ENCODE results near the gene PAK4. TPM values are rescaled to one million over a fixed set of nuclear protein-coding genes. Genes with fewer than 3 reads are reported as not detected.

The PAK4 gene
- total and polyA plus RNA-seq, 9 of the 15 experiments (the other 6 are each of a cell fraction or from before 2014, with no cell fraction given), result 0.21 to 33.5 (median 5.8) TPM

- TF ChIP-seq MED1 (CRISPR knock-in tag; IDR thresholded peaks at IDR 0.05; ENCODE audit: borderline replicate concordance) (no peak), PHF21A (IDR thresholded peaks at IDR 0.05; ENCODE audit: borderline replicate concordance, low read depth) (no peak), RCOR1 (IDR thresholded peaks at IDR 0.05; ENCODE audit: borderline replicate concordance in 1 of 2, low read depth in 2 of 2, low read length in 2 of 2) (no peak), TFAP4 (CRISPR knock-in tag; IDR thresholded peaks at IDR 0.05; ENCODE audit: borderline replicate concordance) (no peak), CBFB (CRISPR knock-in tag; IDR thresholded peaks at IDR 0.05) (no peak), GATAD2B (IDR thresholded peaks at IDR 0.05; ENCODE audit: borderline replicate concordance) (no peak)
Measured at GRCh38 chr19:39187552-39187943, 62.0 kb downstream of the PAK4 start (continued).

- no peaks in the 10 kb centered on the region for H3K27me3 ChIP-seq (ENCODE audit: control insufficient read depth in 2 of 2, insufficient read depth in 2 of 2, low read length in 2 of 2)
- no peaks in the 10 kb centered on the region; the same call in 1 of the 2 replicates for H4K20me1 ChIP-seq (replicated peaks; ENCODE audit: control insufficient read depth, insufficient read depth, low read length)
- H3K79me2 ChIP-seq (ENCODE audit: control insufficient read depth, insufficient read depth, low read length), result no peaks in the 10 kb centered on the region
- no peak overlapping the region for H2AFZ ChIP-seq (ENCODE audit: low read depth, low read length)
- WGBS (ENCODE audit: insufficient coverage, low coverage, missing lambda C conversion rate), result 37% methylated on average over 6 of the region's 6 CpGs
- no TSS peak for BruUV-seq (replicated peaks)
- no peaks in the 10 kb centered on the region for H3K36me3 ChIP-seq (ENCODE audit: control insufficient read depth, insufficient read depth, low read length)
- no peak overlapping the region; a peak in 1 of 4 replicates for H3K9ac ChIP-seq (ENCODE audit: insufficient read depth in 1 of 2, low read depth in 2 of 2, low read length in 2 of 2)
- no peak overlapping the region for H3K4me2 ChIP-seq (ENCODE audit: insufficient read depth, low read length)
- DNase-seq (ENCODE audit: extremely low read depth in 1 of 4, low spot score in 3 of 4), result no peak
- H3K9me1 ChIP-seq (ENCODE audit: control insufficient read depth, insufficient read depth, low read length), result no peaks in the 10 kb centered on the region
- no peak for FAIRE-seq
- intact Hi-C loops (cut with micrococcal nuclease) (loop anchor here (5.0 kb wide), 1 partner anchor 227 kb away; no protein-coding TSS in a partner anchor), in situ Hi-C loops (cut with MboI) (no loop called here)
- CTCF ChIA-PET (ENCODE audit: low intra/inter-chr PET ratio), result interaction anchor here (0.5 kb wide), 1 partner anchor 667 kb away, joined by 5 read pairs; no protein-coding TSS in a partner anchor
- no peak overlapping the region for H3K27ac ChIP-seq (ENCODE audit: extremely low read depth, low read depth, low read length)
- H3K9me3 ChIP-seq (replicated peaks; ENCODE audit: control insufficient read depth, insufficient read depth, low read depth, low read length), result no peaks in the 10 kb centered on the region
- H3K4me1 ChIP-seq (replicated peaks in 1 of 2; ENCODE audit: control insufficient read depth in 2 of 2, insufficient read depth in 2 of 2, low read length in 2 of 2), result peaks cover 0 to 11% of the 10 kb centered on the region in 2 experiments; a peak in 3 of 5 replicates
- no peak for ATAC-seq
- no peak overlapping the region for H3K4me3 ChIP-seq
- POLR2A ChIA-PET, result interaction anchor here (1.1 kb wide), 1 partner anchor 67 kb away, joined by 3 read pairs; no protein-coding TSS in a partner anchor
- TF ChIP-seq NUFIP1 (IDR thresholded peaks at IDR 0.05; ENCODE audit: partially characterized antibody) (no peak), ZFP36 (IDR thresholded peaks at IDR 0.05; ENCODE audit: low read depth, low read length, partially characterized antibody) (peak; percentile 97), ZBTB1 (CRISPR knock-in tag; IDR thresholded peaks at IDR 0.05; ENCODE audit: borderline replicate concordance, low read depth) (no peak), PTTG1 (tag; IDR thresholded peaks at IDR 0.05; ENCODE audit: low read depth) (no peak), TFAP4 (CRISPR knock-in tag; IDR thresholded peaks at IDR 0.05; ENCODE audit: borderline replicate concordance) (no peak), BRD4 (IDR thresholded peaks at IDR 0.05) (no peak), ZFP30 (CRISPR knock-in tag; IDR thresholded peaks at IDR 0.05; ENCODE audit: borderline replicate concordance) (no peak), TOE1 (IDR thresholded peaks at IDR 0.05; ENCODE audit: borderline replicate concordance) (no peak), TOE1 (CRISPR knock-in tag; IDR thresholded peaks at IDR 0.05; ENCODE audit: borderline replicate concordance, low read depth) (no peak), WHSC1 (IDR thresholded peaks at IDR 0.05; ENCODE audit: low read length) (no peak), STAG1 (CRISPR knock-in tag; IDR thresholded peaks at IDR 0.05; ENCODE audit: borderline replicate concordance) (no peak)
- TF ChIP-seq, protein P1, sequence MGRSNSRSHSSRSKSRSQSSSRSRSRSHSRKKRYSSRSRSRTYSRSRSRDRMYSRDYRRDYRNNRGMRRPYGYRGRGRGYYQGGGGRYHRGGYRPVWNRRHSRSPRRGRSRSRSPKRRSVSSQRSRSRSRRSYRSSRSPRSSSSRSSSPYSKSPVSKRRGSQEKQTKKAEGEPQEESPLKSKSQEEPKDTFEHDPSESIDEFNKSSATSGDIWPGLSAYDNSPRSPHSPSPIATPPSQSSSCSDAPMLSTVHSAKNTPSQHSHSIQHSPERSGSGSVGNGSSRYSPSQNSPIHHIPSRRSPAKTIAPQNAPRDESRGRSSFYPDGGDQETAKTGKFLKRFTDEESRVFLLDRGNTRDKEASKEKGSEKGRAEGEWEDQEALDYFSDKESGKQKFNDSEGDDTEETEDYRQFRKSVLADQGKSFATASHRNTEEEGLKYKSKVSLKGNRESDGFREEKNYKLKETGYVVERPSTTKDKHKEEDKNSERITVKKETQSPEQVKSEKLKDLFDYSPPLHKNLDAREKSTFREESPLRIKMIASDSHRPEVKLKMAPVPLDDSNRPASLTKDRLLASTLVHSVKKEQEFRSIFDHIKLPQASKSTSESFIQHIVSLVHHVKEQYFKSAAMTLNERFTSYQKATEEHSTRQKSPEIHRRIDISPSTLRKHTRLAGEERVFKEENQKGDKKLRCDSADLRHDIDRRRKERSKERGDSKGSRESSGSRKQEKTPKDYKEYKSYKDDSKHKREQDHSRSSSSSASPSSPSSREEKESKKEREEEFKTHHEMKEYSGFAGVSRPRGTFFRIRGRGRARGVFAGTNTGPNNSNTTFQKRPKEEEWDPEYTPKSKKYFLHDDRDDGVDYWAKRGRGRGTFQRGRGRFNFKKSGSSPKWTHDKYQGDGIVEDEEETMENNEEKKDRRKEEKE (IDR thresholded peaks at IDR 0.05; ENCODE audit: borderline replicate concordance in 1 of 2, control insufficient read depth in 1 of 2, low read depth in 2 of 2, low read length in 1 of 2), result no peak
Measured at GRCh38 chr19:39188960-39189359, 63.4 kb downstream of the PAK4 start.
